ENCODE data around the gene FYN.

The FYN gene

GRCh38 chr6:111841822-111842221 lies 31.4 kb downstream of the FYN start:
- CTCF ChIA-PET: no interaction called here
- no peak for DNase-seq (ENCODE audit: extremely low spot score)
- no peak for TF ChIP-seq NFRKB (IDR thresholded peaks at IDR 0.05)
- no peak for TF ChIP-seq CTBP1 (IDR thresholded peaks at IDR 0.05; ENCODE audit: borderline replicate concordance)
- TF ChIP-seq PKNOX1 (IDR thresholded peaks at IDR 0.05): no peak
- no peak for TF ChIP-seq LEF1 (IDR thresholded peaks at IDR 0.05; ENCODE audit: borderline replicate concordance)
- TF ChIP-seq SP1 (IDR thresholded peaks at IDR 0.05): no peak
- no peak for TF ChIP-seq ARNT (IDR thresholded peaks at IDR 0.05)
- no peak for TF ChIP-seq HDGF (IDR thresholded peaks at IDR 0.05; ENCODE audit: borderline replicate concordance)
- TF ChIP-seq ELF4 (IDR thresholded peaks at IDR 0.05): no peak
- TF ChIP-seq TARDBP (IDR thresholded peaks at IDR 0.05): no peak
- TF ChIP-seq FOXK2 (IDR thresholded peaks at IDR 0.05): no peak
- no peak for TF ChIP-seq FOXM1 (IDR thresholded peaks at IDR 0.05; ENCODE audit: borderline replicate concordance)
- no peak for TF ChIP-seq SUZ12 (IDR thresholded peaks at IDR 0.05)
- TF ChIP-seq FOXA1 (IDR thresholded peaks at IDR 0.05): no peak
- TF ChIP-seq BHLHE40 (IDR thresholded peaks at IDR 0.05; ENCODE audit: borderline replicate concordance): no peak
- POLR2A ChIA-PET: no interaction called here

GRCh38 chr6:111840803-111841202 lies 32.4 kb downstream of the FYN start:
- no peak for DNase-seq (ENCODE audit: extremely low spot score)
- ChIA-PET POLR2A (no interaction called here), CTCF (interaction anchor here (1.0 kb wide), 1 partner anchor 13 kb away, joined by 3 read pairs; no protein-coding TSS in a partner anchor)
- TF ChIP-seq FOXK2 (IDR thresholded peaks at IDR 0.05) (no peak), BHLHE40 (IDR thresholded peaks at IDR 0.05; ENCODE audit: borderline replicate concordance) (no peak), L3MBTL2 (conservative IDR thresholded peaks at IDR 0.05) (no peak), SP1 (IDR thresholded peaks at IDR 0.05) (no peak), FOXA1 (IDR thresholded peaks at IDR 0.05) (no peak), ELF4 (IDR thresholded peaks at IDR 0.05) (no peak), FOXM1 (IDR thresholded peaks at IDR 0.05; ENCODE audit: borderline replicate concordance) (no peak), NFRKB (IDR thresholded peaks at IDR 0.05) (no peak), ZNF384 (IDR thresholded peaks at IDR 0.05) (no peak), ARNT (IDR thresholded peaks at IDR 0.05) (no peak), LEF1 (IDR thresholded peaks at IDR 0.05; ENCODE audit: borderline replicate concordance) (no peak), HDGF (IDR thresholded peaks at IDR 0.05; ENCODE audit: borderline replicate concordance) (no peak), CTBP1 (IDR thresholded peaks at IDR 0.05; ENCODE audit: borderline replicate concordance) (no peak), PKNOX1 (IDR thresholded peaks at IDR 0.05) (no peak), SUZ12 (IDR thresholded peaks at IDR 0.05) (no peak), TARDBP (IDR thresholded peaks at IDR 0.05) (no peak)

GRCh38 chr6:111838749-111839484 lies 34.3 kb downstream of the FYN start:
- POLR2A ChIA-PET: no interaction called here
- no peak for DNase-seq (ENCODE audit: extremely low spot score)
- CTCF ChIA-PET: interaction anchor here (0.5 to 1.0 kb wide), 5 partner anchors 13 to 181 kb away, joined by 3 to 4 read pairs (median 3); no protein-coding TSS in a partner anchor
- TF ChIP-seq FOXM1 (IDR thresholded peaks at IDR 0.05; ENCODE audit: borderline replicate concordance) (no peak), L3MBTL2 (conservative IDR thresholded peaks at IDR 0.05) (no peak), PKNOX1 (IDR thresholded peaks at IDR 0.05) (no peak), SUZ12 (IDR thresholded peaks at IDR 0.05) (no peak), FOXK2 (IDR thresholded peaks at IDR 0.05) (no peak), LEF1 (IDR thresholded peaks at IDR 0.05; ENCODE audit: borderline replicate concordance) (no peak), TARDBP (IDR thresholded peaks at IDR 0.05) (no peak), NFRKB (IDR thresholded peaks at IDR 0.05) (no peak), ARNT (IDR thresholded peaks at IDR 0.05) (no peak), SP1 (IDR thresholded peaks at IDR 0.05) (no peak), ZNF384 (IDR thresholded peaks at IDR 0.05) (no peak), FOXA1 (IDR thresholded peaks at IDR 0.05) (no peak), BHLHE40 (IDR thresholded peaks at IDR 0.05; ENCODE audit: borderline replicate concordance) (no peak), CTBP1 (IDR thresholded peaks at IDR 0.05; ENCODE audit: borderline replicate concordance) (no peak), HDGF (IDR thresholded peaks at IDR 0.05; ENCODE audit: borderline replicate concordance) (no peak), ELF4 (IDR thresholded peaks at IDR 0.05) (no peak)

- DNase-seq (ENCODE audit: extremely low spot score): no peak
- CTCF ChIA-PET: no interaction called here
- POLR2A ChIA-PET: no interaction called here
- TF ChIP-seq ARNT (IDR thresholded peaks at IDR 0.05) (no peak), CTBP1 (IDR thresholded peaks at IDR 0.05; ENCODE audit: borderline replicate concordance) (no peak), PKNOX1 (IDR thresholded peaks at IDR 0.05) (no peak), FOXK2 (IDR thresholded peaks at IDR 0.05) (no peak), SUZ12 (IDR thresholded peaks at IDR 0.05) (no peak), FOXM1 (IDR thresholded peaks at IDR 0.05; ENCODE audit: borderline replicate concordance) (no peak), LEF1 (IDR thresholded peaks at IDR 0.05; ENCODE audit: borderline replicate concordance) (no peak)
These were observed 35.4 kb downstream of the FYN start for GRCh38 chr6:111837641-111838500.

- ChIA-PET POLR2A (no interaction called here), CTCF (no interaction called here)
- DNase-seq (ENCODE audit: extremely low spot score): no peak
- no peak for TF ChIP-seq LEF1 (IDR thresholded peaks at IDR 0.05; ENCODE audit: borderline replicate concordance)
- no peak for TF ChIP-seq ZNF384 (IDR thresholded peaks at IDR 0.05)
- TF ChIP-seq FOXM1 (IDR thresholded peaks at IDR 0.05; ENCODE audit: borderline replicate concordance): no peak
- no peak for TF ChIP-seq BHLHE40 (IDR thresholded peaks at IDR 0.05; ENCODE audit: borderline replicate concordance)
- no peak for TF ChIP-seq PKNOX1 (IDR thresholded peaks at IDR 0.05)
- no peak for TF ChIP-seq SP1 (IDR thresholded peaks at IDR 0.05)
- no peak for TF ChIP-seq ARNT (IDR thresholded peaks at IDR 0.05)
- no peak for TF ChIP-seq TARDBP (IDR thresholded peaks at IDR 0.05)
- TF ChIP-seq HDGF (IDR thresholded peaks at IDR 0.05; ENCODE audit: borderline replicate concordance): no peak
- no peak for TF ChIP-seq FOXK2 (IDR thresholded peaks at IDR 0.05)
- no peak for TF ChIP-seq FOXA1 (IDR thresholded peaks at IDR 0.05)
- no peak for TF ChIP-seq CTBP1 (IDR thresholded peaks at IDR 0.05; ENCODE audit: borderline replicate concordance)
- TF ChIP-seq SUZ12 (IDR thresholded peaks at IDR 0.05): no peak
- no peak for TF ChIP-seq NFRKB (IDR thresholded peaks at IDR 0.05)
- TF ChIP-seq L3MBTL2 (conservative IDR thresholded peaks at IDR 0.05): no peak
- TF ChIP-seq ELF4 (IDR thresholded peaks at IDR 0.05): no peak
These were observed 36.2 kb downstream of the FYN start for GRCh38 chr6:111837007-111837406.
